Amniotic epithelial cell (primary cell): Measurements from ENCODE around the gene IL18RAP.
A peak's percentile ranks its signal among the peaks of the same experiment; 100 is the strongest.

Experiments used
- DNase-seq: peaks from one replicate; pipeline ENCODE4 v3.0.0-alpha.2; 2010; ENCODE audit warnings: low read depth

IL18RAP gene

GRCh38 chr2:102422910-102423309, at the start of gene IL18RAP:
TSS of gene IL18RAP (plus strand) at chr2:102423160. CDS start at chr2:102423278, 118 bp downstream.
- DNase-seq = no peak

- DNase-seq = no peak
Measured at GRCh38 chr2:102376052-102376591, 46.8 kb upstream of the IL18RAP start.

DNA sequence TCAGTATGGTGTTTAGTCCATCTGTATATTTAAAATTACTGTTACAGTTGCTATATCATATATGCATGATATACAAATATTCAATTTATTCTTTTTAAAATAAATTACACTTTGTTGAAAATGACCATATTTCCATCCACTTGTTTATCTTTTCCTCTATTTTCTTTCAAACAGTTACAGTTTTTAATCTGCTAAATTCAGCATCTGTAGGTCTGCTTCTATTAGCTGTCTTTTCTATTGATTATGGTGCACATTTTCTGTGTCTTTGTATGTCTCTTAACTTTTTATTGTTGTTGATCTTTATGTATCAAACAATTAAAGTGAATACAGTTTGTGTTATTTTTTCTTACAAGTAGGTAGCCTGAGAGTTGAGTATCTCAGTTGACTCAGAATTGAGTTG, 39.2 kb upstream of the IL18RAP start:
- no peak for DNase-seq

DNA sequence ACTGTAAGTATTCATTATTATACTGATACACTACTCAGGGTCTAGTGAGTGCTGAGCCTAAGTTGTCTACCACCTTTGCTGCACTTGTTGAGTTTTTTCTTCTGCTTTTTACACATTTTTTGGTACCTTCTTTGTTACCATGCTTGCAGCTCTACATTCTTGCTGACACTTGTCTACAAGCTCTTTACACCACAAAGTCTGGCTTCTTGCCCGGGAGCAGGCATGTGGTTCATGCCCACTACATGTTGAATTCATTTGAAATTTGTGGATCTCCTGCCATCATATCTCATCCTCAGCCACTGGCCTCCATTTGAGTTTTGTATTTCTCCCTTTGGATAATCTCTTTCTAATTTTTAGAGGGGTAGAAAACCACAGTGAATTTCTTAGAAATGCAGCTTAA, 37.4 kb upstream of the IL18RAP start:
- peak; percentile 44 for DNase-seq

DNA sequence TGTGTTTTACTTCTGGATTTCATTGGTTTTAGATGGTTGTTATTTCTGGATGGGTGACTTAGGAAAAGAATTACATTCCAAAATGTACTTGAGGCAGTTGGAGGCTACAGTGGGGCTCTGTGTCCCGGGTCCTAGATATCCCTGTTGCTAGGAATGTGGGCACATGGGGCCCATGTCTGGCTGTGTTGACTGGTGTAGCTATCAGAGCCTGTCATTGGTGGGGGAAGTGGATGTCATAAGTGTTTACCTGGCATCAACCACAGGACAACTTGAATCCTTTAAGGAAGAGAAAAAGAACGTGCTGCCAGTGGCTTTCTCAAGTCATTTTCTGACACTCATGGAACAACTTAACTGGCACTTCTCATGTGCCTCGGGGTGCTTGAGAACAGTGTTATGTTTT, 37.0 kb upstream of the IL18RAP start:
- no peak for DNase-seq

GRCh38 chr2:102386867-102387541, 36.0 kb upstream of the IL18RAP start:
- DNase-seq = no peak

DNA sequence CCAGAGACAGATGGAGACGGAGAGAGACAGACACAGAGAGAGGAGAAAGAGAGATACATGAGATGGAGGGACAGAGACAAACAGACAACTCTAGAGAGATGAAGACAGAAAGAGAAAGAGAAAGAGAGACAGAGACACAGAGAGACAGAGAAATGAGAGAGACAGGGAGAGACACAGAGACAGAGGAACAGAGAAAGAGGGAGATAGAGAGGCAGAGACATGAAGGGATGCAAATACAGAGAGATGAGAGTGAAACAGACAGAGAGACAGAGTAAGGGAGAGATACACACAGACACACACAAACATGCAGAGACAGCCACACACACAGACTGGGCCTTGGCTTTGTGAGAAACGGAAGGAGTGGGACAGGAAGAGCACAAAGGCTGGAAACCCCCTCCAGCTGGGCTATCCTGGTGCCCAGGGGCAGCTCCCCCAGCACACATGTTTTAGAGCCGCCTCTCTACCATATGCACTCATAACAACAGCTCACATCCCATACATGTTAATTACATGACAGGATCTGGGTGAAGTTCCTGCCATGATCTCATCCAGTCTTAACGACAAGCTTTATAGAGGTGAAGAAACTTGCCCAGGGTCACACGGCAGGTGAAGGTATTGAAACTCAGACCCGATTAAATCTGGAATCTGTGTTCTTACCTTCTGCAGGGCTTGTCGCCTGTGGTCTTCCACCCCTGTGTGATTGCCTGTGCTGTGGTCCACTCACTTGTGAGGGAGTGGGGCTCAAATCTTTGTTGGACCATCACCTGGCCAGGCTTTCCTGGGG, 35.0 kb upstream of the IL18RAP start:
- no peak for DNase-seq

- peak; percentile 15 for DNase-seq
Measured at GRCh38 chr2:102391565-102391964, 31.4 kb upstream of the IL18RAP start.

- no peak for DNase-seq
Measured at GRCh38 chr2:102392096-102392495, 30.9 kb upstream of the IL18RAP start.

DNA sequence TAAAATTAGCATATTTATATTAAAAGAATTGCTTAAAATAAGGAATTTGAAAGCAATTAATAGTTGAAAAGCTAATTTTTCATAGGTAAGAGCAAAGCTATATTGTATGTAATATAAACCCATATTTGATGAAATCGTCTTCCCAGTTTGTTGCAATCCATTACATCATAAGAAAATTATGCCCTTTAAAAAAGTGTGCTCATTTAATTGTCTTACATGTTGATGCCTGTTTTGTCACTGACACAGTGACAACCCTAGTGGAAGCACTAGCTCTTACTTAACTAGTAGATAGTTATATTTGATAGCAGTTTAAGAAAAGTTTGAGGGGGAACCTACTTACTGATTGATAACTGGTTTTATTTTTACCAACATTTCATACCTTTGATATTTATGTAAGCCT, 30.0 kb upstream of the IL18RAP start:
- no peak for DNase-seq

DNA sequence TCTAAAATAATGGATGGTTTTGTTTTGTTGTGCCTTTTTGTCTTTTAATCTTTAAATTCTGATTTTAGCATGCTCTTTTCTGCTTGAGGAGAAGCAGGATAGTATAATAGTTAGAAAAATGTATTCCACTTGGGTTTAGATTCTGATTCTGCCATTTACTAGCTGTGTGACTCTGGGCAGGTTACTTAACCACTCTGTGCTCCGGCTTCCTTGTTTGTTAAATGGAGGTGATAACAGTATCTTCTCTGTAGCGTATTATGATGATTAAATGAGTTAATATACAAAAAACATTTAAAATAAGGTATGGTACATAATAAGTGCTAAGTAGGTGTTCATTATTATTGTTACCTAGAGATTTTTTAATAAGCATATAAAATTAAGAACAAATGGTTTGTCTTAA, 26.9 kb upstream of the IL18RAP start:
- DNase-seq = no peak

- no peak for DNase-seq
Measured at GRCh38 chr2:102397209-102397608, 25.8 kb upstream of the IL18RAP start.

- no peak for DNase-seq
Measured at GRCh38 chr2:102399499-102400141, 23.3 kb upstream of the IL18RAP start.

- peak; percentile 11 for DNase-seq
Measured at GRCh38 chr2:102401456-102401855, 21.5 kb upstream of the IL18RAP start.

- no peak for DNase-seq
Measured at GRCh38 chr2:102401865-102402264, 21.1 kb upstream of the IL18RAP start.

GRCh38 chr2:102410952-102411351, 12.0 kb upstream of the IL18RAP start:
- no peak for DNase-seq

DNA sequence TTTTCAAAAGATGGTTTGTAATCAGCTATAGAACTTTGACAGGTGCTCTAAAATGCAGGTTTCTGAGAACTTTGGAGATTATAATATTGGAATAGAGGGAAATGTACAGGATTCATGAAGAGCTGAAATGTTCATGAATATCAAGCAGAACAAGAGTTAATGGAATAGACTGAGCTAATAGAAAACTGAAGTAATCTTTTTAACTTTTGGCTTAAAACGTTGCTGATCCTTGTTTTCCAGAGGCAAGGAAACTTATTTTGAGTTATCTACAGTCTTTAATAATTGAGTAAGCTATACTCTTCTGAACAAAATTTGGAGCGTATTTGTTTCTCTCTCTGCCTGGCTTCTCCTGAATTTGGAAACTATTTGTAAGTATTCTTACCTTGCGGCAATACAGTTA, 10.8 kb upstream of the IL18RAP start:
- DNase-seq = no peak

DNA sequence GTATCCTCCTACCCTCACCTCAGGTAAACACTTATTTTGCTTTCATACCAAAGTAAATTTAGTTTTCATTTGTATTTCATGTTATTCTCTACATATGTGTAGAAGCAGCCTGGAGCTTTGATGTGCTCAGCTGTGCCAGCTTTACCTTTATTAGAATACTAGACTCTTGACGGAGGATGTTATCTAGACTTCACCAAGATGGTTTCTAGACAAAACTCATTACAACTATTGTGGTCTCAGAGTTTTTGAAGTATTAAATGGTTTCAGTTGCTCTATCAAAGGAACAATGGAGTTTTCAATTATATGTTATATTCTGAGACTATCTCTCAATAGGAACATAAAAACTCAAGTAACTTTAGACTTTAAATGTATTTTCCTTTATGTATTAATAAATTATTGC, 5.0 kb upstream of the IL18RAP start:
- DNase-seq = no peak

GRCh38 chr2:102418421-102418961, 4.5 kb upstream of the IL18RAP start:
- DNase-seq = peak; percentile 86

DNA sequence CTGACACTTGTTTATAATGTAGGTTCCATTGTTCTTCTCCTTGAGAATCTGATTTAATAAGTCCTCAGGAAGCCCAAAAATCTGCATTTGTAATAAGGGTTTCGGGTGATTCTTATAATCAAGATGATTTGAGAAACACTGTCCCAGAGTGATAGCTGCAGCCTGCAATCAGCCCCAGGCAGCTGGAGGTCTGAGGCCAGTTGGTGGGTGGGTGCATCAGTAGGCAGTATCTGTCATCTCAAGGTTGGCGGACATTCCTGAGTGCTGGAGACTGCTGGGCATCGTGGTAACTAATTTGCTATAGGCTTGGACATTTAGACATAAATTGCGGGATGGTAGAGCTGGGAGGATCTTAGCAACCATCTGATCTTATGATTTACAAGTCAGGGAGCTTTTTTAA, 2.7 kb upstream of the IL18RAP start:
- no peak for DNase-seq

DNA sequence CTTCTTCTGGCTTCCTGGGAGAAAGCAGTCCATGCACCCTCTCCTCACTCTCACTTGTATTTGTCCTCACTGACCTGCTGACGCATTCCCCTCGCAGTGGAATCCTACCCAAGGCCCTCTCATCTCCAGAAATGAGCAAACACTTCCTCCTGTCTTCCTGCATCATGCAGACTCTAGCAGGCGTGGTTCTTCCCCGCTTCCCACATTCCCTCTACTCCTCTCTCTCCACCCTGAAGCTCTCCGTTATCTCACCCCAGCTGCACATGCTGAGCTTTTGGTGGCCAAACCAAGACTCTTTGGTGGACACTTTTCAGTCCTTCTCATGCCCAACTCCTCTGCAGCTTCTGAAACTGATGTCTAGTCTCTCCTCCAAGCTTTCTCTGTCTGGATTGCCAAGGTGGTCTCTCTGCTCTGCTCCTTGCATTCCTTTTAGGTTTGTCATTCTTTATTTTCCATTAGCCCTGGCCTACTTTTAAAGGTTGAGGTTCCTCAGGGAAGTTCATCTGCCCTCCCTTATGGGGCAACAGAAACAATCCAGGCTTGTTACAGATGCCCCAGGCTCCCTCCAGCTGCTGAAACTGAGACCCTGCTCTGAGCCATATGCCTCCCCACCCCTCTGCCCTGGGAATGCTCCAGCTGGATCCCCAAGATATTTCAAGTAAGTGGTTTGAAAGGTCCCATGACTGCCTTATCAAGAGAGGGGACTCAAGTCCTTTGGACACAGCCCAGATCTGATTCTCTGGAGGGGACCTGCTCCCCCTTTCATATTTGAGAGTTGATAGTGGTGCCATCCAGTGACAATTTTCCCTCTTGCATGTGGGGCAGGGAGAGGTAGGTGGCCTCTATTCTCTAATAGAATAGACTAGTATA, 835 bp upstream of the IL18RAP start:
- no peak for DNase-seq

DNA sequence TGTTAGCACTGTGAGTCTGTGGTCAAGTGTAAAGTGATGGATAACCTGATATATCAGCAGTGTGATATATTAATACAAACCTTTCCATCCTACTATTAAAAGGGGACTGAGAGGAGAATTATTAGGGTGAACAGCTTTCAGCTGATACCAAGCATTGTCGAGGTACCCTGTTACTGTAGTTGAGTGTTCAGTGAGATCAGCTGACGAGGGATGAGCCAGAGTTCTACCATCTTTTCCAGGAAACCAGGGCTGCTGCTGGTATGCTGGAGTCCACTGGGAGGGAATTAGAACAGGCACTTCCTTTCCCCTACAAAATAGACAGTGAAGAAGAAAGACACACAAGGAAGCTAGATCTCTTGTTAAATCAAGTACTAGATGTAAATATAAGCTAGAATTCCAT, 408 bp downstream of the IL18RAP start:
- DNase-seq = no peak
